ENCODE results near the gene DTNA.

GRCh38 chr18:34707670-34708069 lies 2.4 kb upstream of the DTNA start:
- no peak for TF ChIP-seq POLR2A (IDR thresholded peaks at IDR 0.05; ENCODE audit: low read depth, low read length)
- TF ChIP-seq POLR2AphosphoS5 (IDR thresholded peaks at IDR 0.05; ENCODE audit: low read depth, low read length): no peak
- no peak for TF ChIP-seq TAF1 (IDR thresholded peaks at IDR 0.05; ENCODE audit: borderline replicate concordance, low read depth, low read length)

Measured in GM12892 (cell line).